CD4-positive, alpha-beta T cell treated with Interferon alpha-2 for 1 hour (primary cell): Measurements from ENCODE around the gene LAMTOR4.

Source experiments
- DNase-seq, 2 donors: peaks; one replicate each; pipeline ENCODE4 v3.0.0-alpha.2; 2020 to 2022

Gene LAMTOR4

GRCh38 chr7:100154651-100155491 lies 6.2 kb downstream of the LAMTOR4 start:
- DNase-seq = no peak

- no peak for DNase-seq
Observed at GRCh38 chr7:100155553-100156317, 7.0 kb downstream of the LAMTOR4 start.

DNA sequence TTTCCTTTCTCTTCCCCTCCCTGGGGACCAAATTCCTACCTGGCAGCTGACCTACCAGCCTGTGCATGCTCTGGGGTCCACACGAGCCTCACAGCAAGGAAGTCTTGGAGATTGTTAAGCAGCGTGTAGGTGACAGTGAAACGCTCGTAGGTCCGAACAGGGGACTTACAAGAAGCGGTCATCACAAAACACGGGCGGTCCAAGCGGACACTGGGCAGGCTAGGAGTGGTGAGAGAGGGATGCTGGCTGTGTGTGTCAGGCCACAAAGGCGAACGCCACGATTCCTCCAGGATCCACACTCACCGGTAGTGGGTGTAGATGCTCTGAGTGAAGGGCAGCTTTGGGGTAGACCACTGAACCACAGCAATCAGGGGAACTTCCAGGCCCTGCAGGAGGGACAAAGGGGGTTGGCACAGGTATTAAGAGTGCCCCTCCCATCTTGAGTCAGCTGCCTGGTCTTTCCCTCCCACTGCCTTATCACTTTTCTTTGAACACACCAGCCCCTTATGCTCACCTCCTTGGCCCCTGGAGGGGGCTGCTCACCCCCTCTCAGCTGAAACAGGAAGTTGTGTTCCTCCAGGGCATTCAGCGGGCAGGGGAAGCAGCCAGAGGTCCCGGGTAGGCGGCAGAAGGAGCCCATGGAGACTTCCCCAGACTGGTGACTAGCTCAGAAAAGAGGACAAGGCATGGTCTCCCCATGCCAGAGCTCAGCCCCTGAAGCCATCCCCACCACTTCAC lies 7.8 kb downstream of the LAMTOR4 start:
- peak in 1 of 2 donors; percentile 57 for DNase-seq

DNA sequence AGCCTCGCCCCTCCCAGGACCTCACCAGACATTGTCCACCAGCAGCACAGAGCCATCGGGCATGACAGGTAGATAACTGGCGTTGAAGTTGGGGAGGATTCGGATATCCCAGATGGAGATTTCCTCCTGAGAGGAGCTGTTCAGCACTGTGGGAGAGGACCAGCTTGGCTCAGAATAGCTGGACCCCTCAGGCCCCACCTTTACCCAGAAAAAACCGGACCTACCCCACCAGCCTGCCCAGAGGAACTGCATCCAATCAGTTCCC lies 8.3 kb downstream of the LAMTOR4 start:
- DNase-seq = no peak

DNA sequence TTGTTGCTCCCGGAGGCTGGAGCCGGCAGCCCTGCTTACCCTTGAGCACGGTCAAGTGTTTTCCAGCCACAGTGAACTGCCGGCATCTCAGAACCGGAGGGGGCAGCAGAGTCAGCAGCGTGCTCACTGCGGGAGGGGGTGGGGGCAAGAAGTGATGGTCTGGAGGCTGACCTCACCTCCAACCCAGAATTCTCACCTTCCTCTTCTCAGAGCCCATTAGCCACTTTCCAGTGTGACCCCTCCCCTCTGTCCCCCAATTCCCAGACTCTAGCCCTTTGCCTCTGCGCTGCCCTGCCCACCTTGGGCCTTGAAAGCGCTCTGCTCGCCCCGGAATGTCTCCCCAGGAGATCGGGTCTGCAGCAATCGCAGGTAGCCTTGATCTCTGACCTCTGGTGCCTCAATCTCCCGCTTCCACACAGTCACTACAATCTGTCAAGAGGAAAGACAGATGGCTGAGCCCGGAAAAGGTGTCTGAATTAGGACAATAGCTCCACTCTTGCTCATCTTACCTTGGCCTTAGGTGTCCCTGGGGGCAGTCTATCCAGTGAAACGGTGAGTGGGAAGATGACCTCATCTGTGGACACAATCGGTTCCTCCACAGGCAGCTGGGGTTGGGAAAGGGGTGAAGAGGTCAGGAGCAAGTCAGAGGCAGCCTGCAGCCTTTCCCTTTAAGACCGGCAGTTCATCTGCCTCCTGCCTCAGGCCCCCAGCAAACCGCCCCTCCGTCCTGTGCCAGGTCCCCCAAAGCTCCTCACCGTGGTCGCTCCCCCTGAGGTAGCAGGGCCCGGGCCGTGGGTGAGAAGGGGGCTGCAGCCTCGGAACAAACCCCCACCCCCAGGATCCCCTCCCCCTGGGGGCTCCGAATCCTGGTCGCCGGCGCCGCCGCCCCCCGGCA lies 8.9 kb downstream of the LAMTOR4 start:
- no peak for DNase-seq

GRCh38 chr7:100158229-100159098 lies 9.7 kb downstream of the LAMTOR4 start, which contains the start of gene TRAPPC14:
TSS of gene TRAPPC14 (minus strand) at chr7:100158723. CDS start at chr7:100158499, 224 bp downstream.
- DNase-seq = peak; percentile 86 to 90

- DNase-seq = no peak
Observed at GRCh38 chr7:100159099-100159623, 10.4 kb downstream of the LAMTOR4 start.

- DNase-seq = no peak
Observed at GRCh38 chr7:100160067-100160466, 11.3 kb downstream of the LAMTOR4 start.

DNA sequence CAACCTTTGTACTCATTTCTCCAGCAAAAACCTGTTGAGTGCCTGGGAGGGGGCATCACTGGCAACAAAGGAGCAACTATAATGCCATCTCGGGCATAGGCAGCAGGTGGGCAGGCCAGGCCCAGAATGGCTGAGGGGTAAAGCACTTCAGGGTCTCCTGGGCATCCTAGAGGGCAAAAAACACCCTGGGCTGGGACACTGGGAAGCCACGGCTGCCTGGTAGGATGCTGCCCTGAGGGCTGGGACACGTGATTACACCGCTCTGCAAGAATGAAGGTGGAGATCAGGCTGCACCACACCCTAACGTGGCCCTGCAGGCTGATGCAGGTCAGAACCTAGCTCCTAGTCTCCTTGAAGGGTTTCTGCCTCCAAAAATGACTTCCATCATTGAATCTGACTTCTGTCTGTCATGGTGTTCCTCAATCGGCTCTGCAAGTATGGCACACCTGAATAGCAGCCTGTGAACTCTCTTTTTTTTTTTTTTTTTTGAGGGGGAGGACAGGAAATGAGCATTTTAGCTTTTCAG lies 14.4 kb downstream of the LAMTOR4 start:
- no peak for DNase-seq

GRCh38 chr7:100163871-100164270 lies 15.2 kb downstream of the LAMTOR4 start:
- DNase-seq = no peak

GRCh38 chr7:100166317-100166940 lies 17.7 kb downstream of the LAMTOR4 start:
- peak in 1 of 2 donors; percentile 55 for DNase-seq

GRCh38 chr7:100166970-100167911 lies 18.5 kb downstream of the LAMTOR4 start:
- no peak for DNase-seq

GRCh38 chr7:100167912-100168323 lies 19.2 kb downstream of the LAMTOR4 start:
- no peak for DNase-seq

GRCh38 chr7:100169147-100169850 lies 20.6 kb downstream of the LAMTOR4 start:
- no peak for DNase-seq

DNA sequence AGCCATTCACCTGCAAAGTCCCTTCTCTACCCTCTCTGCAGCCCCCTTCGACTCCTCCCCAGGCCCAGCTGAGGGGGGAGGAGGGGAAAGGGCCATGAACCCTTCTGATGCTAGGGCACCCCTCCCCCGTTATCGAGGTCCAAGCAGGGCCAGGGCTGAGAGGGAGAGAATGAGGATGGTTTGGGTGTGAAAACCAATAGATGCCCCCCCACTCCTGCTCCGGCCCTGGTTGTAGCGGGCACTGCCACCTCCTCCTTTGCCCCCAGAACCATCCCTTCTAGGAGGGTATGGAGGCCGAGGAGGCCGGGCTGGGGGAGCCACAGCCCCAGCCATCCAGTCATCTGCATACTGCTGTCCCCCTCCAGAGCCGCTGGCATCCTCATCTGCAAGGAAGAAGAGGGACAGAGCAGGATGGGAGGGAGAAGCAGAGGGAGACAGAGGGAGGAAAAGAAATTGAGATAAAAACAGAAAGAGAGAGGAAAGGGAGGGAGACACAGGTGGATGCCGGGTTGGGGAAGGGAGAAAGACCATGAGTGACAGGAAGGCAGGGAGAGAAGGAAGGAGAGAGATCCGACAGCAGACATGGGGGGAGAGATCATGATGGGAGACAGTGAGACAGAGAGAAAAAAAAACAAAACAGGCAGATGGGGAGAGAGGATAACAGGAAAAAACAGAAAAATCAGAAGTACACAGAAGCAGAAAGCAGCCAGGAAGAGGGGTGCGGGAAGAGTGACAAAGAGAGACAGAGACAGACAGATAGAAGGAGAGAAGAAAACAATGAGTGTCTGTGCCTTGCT lies 21.6 kb downstream of the LAMTOR4 start:
- DNase-seq = no peak

GRCh38 chr7:100171087-100171681 lies 22.5 kb downstream of the LAMTOR4 start:
- peak; percentile 21 to 65 for DNase-seq

DNA sequence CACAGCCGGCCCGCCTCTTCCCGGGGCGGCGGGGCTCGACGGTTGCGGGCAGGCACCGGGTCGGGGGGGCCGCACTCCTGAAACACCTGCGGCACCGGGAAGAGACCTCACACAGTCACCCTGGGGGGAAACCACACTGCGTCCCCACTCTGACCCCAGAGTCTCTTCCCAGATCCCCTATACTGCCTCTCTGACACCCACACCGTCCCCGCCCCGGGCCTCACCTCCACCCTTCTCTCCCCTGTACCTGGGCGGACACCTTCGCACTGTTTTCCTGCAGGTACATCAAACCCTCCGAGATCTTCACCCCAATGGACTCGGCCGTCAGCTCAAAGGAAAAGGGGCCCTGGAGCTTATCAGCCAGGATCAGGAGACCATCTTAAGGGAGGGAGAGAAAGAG lies 23.1 kb downstream of the LAMTOR4 start:
- DNase-seq = no peak
